GM18867 (cell line): Measurements from ENCODE around the gene CSHL1.
"Not testable (repeated sequence)": the region's sequence is repeated elsewhere in the genome, so short reads cannot be mapped to it uniquely, and the experiment has no call there.

Source experiments
- ATAC-seq: cut with Tn5 transposase; IDR thresholded peaks from one replicate; pipeline ENCODE4 v1.9.1; 2021; ENCODE audit warnings: mild to moderate bottlenecking, moderate library complexity; ENCODE audit not compliant: unreplicated experiment

CSHL1 gene

DNA sequence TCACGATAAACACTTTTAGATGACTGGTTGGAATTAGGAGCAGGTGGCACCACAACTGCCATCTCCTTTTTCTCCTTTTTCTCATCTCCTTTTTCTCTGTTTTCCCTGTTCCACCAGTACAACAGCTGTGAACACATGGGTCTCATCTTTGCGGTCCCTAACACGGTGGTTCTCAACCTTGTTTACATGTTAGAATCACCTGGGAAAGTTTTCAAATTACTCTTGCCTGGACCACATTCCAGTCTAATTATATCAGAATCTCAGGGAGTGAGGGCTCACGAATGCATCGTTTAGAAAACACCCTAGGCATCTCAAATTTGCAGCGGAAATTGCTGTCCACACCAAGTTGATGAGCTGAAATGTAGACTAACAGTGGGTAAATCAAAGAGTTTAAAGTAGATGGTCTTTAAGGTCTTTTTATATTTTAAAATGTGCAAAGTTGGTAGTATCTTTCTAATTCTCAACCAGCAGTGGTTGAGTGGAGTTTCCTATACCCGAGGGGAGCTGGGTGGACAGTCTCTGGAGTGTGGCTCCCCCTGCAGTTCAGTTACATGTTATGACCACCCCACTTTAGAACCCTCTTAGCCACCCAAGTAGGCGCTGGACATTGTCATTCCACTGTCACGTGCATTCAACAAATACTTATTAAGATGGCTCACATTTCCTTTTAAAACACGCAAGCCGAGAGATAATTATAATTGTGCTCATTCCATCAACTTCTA is 18.6 kb downstream of the CSHL1 start:
- ATAC-seq = not testable (repeated sequence)

GRCh38 chr17:63889026-63889848 is 21.8 kb downstream of the CSHL1 start:
- not testable (repeated sequence) for ATAC-seq

DNA sequence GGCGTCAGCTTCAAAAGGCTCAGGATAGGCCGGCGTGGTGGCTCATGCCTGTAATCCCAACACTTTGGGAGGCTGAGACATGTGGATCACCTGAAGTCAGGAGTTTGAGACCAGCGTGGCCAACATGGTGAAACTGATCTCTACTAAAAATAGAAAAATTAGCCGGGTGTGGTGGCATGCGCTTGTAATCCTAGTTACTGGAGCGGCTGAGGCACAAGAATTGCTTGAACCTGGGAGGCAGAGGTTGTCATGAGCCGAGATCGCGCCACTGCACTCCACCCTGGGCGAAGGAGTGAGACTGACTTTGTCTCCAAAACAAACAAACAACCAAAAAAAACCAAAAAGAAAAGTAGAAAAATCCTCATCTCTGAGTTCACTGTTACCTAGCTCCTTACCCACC is 25.9 kb downstream of the CSHL1 start:
- ATAC-seq = not testable (repeated sequence)

- not testable (repeated sequence) for ATAC-seq
Measured at GRCh38 chr17:63882626-63883126, 28.4 kb downstream of the CSHL1 start.

GRCh38 chr17:63881935-63882601 is 29.0 kb downstream of the CSHL1 start, which contains the start of gene GH2:
TSS of gene GH2 (minus strand) at chr17:63881944. CDS start at chr17:63881801, 143 bp downstream.
- no peak for ATAC-seq

DNA sequence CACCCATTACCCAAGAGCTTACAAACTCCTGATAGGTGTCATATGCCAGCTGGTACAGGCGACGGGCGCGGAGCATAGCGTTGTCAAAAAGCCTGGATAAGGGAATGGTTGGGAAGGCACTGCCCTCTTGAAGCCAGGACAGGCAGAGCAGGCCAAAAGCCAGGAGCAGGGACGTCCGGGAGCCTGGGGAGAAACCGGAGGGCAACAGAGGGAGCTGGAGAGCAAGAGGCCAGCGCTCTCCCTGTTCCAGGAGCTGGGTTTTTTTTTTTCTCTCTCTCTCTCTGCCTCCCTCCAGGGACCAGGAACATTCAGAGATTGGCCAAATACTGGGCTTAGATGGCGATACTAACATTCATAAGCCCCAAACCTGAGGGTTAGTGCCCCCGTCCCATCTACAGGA is 29.7 kb downstream of the CSHL1 start:
- ATAC-seq = not testable (repeated sequence)

DNA sequence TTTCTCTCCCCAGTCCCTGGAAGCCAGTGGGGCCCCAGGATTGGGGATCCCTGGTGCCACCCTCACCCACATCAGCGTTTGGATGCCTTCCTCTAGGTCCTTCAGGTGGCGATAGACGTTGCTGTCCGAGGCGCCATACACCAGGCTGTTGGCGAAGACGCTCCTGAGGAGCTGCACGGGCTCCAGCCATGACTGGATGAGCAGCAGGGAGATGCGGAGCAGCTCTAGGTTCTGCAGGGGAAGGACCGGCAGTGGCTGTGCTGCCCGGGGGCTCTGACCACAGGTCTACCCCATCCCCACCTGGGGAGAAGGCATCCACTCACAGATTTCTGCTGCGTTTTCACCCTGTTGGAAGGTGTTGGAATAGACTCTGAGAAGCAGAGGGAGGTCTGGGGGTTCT is 30.4 kb downstream of the CSHL1 start:
- ATAC-seq = no peak

GRCh38 chr17:63878413-63878812 is 32.6 kb downstream of the CSHL1 start:
- ATAC-seq = not testable (repeated sequence)

DNA sequence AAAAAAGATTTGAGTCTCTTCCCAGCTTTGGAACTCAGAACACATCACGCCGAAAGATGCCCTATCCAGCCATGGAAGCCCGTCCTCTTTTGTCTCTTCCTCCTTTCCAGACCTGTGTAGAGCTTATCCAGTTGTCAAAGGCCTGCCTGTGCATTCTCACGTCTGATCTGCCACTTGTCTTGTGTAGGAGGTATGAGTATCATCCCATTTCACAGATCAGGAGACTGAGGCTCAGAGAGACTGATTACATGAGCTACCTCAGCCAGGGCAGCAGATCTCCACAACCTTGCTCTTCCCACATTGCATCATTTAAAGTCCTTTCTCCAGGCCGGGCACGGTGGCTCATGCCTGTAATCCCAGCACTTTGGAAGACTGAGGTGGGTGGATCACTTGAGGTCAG is 36.4 kb downstream of the CSHL1 start:
- not testable (repeated sequence) for ATAC-seq

DNA sequence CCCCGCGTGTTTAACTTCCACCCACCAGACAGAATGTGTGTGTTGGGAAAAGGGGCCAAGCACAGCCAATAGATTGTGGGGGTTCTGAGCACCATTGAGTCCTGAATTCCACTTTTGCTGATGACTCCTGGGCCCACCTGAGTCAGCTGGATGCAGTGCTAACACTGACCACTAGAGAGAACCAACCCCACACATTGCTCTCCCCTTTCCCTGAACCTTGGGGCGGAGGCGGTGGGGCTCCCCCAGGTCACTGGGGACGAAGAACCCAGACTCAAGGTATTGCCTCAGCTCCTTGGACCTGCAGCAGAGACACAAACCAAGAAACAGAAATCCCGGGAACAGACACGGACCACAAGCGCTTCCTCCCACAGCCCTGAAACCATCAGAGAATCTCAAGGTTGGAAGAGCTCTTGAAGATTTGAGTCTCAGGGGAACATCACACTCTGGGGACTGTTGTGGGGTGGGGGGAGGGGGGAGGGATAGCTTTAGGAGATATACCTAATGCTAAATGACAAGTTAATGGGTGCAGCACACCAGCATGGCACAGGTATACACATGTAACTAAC is 36.9 kb downstream of the CSHL1 start:
- not testable (repeated sequence) for ATAC-seq

DNA sequence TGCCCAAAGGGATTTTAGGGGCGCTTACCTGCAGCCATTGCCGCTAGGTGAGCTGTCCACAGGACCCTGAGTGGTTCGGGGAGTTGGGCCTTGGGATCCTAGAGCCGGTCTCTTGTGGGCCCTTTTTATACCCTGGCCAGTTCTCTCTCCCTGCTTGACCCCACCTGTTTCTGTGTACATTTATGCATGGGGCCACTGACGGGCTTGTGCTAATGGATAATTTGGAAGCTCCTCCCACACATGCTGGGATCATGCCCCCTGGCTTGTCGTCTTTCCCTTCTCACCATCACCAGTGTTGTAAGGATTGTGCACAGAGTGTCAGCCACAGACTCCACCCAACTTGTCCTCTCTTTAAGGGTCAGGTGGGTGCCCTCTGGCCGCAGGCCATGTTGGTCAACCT is 37.5 kb downstream of the CSHL1 start, which contains the start of gene CSH2:
CSH2 (minus strand) TSS at position 101 of the 400 bp plus-strand sequence; CDS start at position 38, 63 bp downstream.
- not testable (repeated sequence) for ATAC-seq

- not testable (repeated sequence) for ATAC-seq
Measured at GRCh38 chr17:63871646-63872365, 39.3 kb downstream of the CSHL1 start.

- ATAC-seq = not testable (repeated sequence)
Measured at GRCh38 chr17:63870292-63870665, 40.8 kb downstream of the CSHL1 start.

- not testable (repeated sequence) for ATAC-seq
Measured at GRCh38 chr17:63869491-63870291, 41.4 kb downstream of the CSHL1 start.

GRCh38 chr17:63866625-63867024 is 44.4 kb downstream of the CSHL1 start:
- not testable (repeated sequence) for ATAC-seq
